HG02759 (cell line): ENCODE results near the gene ACAD9.

Experiments
- ATAC-seq: cut with Tn5 transposase; IDR thresholded peaks from one replicate; pipeline ENCODE4 v1.9.1; 2021; ENCODE audit warnings: mild to moderate bottlenecking, moderate library complexity; ENCODE audit not compliant: unreplicated experiment

ACAD9 gene

GRCh38 chr3:128933213-128933921 is 53.9 kb downstream of the ACAD9 start:
- ATAC-seq = no peak

DNA sequence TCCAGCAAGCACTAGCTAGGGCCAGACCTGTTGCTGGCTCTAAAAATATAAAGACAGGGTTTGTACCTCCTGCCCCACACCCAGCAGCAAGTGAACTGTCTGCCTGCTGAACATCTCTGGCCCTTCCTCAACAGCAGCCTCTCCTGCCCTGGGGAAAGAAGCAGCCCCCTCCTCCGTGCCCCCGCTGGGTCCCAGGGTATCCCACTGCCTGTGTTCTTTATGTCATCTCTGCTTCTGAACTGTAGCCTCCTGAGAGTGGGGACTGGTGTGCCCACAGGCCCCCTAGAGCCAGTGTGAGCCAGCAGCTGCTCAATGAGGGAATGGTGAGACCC is 54.5 kb downstream of the ACAD9 start:
- no peak for ATAC-seq

- no peak for ATAC-seq
Measured at GRCh38 chr3:128935922-128936321, 56.5 kb downstream of the ACAD9 start.

DNA sequence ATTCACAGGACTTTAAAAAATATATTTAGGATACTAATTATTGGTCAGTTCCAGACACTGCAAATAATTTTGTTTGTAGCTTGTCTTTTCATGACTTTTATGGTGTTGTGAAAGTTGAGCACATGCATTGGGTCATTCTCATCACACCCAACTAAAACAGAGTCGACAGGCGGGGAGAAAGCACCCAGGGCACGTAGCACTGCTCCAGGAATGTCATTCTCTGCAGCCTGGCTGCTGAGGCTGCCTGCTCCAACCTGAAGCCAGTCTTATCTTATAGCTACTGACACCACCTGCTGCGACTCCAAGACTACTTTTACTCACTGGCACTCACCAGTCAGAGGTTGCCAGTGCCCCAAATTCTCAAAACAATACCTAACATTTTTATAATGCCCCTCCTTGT is 56.9 kb downstream of the ACAD9 start:
- ATAC-seq = no peak

GRCh38 chr3:128940252-128940651 is 60.8 kb downstream of the ACAD9 start:
- ATAC-seq = no peak

DNA sequence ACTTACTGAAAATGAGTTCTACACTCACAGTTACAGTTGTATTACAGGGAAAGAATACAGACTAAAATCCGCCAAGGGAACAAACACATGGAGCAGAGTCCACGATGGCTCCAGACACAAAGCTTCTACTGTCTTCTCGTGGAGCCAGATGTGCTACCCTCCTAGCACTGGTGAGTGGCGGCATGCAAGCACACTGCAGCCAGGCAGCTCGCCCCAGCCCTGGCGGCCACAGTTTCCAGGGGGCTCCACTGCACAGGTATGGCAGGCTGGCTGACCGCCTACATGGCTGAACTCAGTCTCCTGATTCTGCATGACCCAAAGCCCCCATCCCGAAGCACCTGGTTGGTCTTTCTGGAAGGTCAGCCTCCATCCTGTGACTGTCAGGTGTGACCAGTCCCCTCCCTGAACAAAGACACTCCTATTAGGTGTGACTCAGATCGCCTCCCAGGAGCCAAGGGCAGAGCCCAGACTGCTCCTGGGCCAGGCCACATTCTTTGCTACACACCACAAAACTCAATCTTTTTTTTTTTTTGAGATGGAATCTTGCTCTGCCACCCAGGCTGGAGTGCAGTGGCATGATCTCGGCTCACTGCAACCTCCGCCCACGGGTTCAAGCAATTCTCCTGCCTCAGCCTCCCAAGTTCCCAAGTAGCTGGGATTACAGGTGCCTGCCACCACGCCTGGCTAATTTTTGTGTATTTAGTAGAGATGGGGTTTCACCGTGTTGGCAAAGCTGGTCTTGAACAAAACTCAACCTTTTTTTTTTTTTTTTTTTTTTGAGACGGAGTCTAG is 62.9 kb downstream of the ACAD9 start:
- ATAC-seq = no peak

DNA sequence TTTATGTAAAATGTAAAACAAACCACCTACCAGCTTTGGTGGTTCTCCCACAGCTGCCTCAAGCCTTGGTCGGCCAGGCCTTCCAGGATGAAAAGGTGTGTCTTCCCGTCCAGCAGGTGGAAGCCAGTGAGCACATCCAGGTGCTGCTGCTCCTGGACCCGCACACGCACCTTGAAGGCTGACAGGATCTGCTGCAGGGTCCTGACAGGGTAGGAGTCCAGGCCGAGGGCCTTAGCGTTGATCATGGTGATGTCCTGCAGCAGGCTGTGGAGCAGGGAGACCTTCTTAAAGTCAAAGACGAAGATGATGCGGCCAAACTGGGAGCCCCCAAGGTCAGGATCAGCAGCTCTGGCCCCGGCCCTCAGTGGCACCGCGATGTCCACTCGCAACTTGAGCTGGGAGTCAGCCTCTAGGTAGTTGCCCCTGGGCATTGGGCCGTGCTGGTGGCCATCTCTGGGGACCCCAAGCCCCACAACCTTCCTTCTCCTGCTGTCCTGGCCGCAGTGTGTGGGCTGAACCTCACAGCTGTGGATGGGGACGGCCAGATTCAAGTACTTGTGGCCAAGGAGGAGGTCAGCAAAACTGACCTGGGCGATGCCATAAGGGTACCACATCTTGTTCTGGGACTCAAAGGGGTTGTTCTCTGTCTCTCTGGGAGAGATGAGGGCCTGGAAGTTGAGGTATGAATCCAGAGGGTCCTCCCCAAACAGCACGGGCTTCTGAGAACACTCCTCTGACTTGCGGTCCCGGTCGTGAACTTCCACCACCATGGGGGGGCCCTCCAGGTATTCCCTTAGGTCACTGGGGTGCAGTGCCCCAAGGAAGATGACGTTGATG is 65.8 kb downstream of the ACAD9 start:
- ATAC-seq = no peak

DNA sequence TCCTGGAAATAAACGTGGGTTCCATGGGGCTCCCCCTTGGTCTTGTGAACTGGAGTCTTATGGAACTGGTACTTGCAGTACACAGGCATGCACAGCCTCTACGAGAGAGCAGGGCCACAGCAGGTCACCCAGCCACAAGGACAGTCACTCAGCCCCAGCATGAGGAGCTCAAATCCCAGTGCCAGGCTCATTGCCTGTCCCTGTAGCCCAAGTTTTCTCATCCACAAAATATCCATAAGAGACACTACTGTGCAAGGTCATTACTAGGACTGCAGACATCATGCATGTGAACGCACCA is 66.4 kb downstream of the ACAD9 start:
- ATAC-seq = no peak

DNA sequence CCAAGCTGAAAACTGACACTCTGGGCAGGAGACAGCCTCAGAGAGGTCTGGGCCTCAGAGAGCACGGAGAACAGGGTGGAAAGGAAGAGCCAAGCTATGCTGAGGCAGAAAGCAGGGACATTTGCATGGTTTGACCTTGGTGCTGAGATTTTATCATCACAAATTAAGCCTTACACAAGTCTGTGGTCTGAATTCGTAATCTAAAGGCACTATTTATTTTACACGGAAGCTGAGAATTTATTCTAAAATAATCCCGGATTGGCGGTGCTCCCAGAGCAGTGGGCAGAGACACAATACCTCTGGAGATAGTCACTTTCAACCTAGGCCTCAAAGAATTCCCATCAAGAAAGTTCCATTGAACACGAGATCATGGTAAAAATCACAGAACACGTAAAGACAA is 67.0 kb downstream of the ACAD9 start:
- ATAC-seq = no peak

DNA sequence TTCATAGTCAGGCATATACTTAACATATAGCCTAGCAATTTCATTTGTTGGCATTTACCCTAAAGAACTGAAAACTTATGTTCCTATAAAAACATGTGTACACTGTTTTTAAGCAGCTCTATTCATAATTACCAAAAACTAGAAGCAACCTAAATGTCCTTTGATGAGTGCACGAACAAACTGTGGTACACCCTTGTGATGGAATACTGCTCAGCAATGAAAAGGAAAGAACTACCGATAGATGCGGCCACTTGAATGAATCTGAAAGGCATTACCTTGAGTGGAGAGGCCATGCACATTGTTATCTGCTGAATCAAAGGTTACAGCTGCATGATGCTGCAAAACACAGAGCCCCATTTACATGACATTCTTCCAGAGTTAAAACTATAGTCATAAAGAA is 69.7 kb downstream of the ACAD9 start:
- no peak for ATAC-seq

GRCh38 chr3:128950223-128950938 is 71.0 kb downstream of the ACAD9 start:
- no peak for ATAC-seq

DNA sequence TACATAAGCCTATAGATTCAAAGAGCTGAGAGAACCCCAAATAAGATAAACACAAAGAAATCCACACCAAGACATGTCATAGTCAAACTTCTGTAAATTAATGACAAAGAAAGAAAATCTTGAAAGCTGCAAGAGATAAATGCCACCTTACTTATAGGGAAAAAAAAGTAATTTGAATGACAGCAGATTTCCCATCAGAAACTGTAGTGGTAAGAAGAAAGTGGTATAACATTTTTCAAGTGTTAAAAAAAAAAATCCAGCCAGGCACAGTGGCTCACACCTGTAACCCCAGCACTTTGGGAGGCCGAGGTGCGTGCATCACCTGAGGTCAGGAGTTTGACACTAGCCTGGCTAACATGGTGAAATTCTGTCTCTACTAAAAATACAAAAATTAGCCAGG is 77.0 kb downstream of the ACAD9 start:
- no peak for ATAC-seq
